Ectodermal cell (in vitro differentiated cells): ENCODE measurements around the gene TUBGCP6.
"Not testable (repeated sequence)": the region's sequence is repeated elsewhere in the genome, so short reads cannot be mapped to it uniquely, and the experiment has no call there.

Experiments used
- H3K27ac ChIP-seq: 2 replicates; pipeline ENCODE4 v1.7.0; 2013; ENCODE audit warnings: mild to moderate bottlenecking, low read depth, low read length; ENCODE audit not compliant: insufficient read depth, poor library complexity, severe bottlenecking
- H3K27me3 ChIP-seq: 2 replicates; pipeline ENCODE4 v1.7.0; 2013; ENCODE audit warnings: mild to moderate bottlenecking, low read length; ENCODE audit not compliant: insufficient read depth, control insufficient read depth, poor library complexity, severe bottlenecking
- H3K36me3 ChIP-seq: one replicate; pipeline ENCODE4 v1.7.0; 2013; ENCODE audit warnings: low read length; ENCODE audit not compliant: control insufficient read depth, insufficient read depth
- H3K4me1 ChIP-seq: one replicate; pipeline ENCODE4 v1.7.0; 2013; ENCODE audit warnings: low read length; ENCODE audit not compliant: control insufficient read depth, insufficient read depth
- H3K4me3 ChIP-seq: 2 replicates; pipeline ENCODE4 v1.7.0; 2013; ENCODE audit warnings: low read depth, low read length, control low read depth; ENCODE audit not compliant: insufficient read depth
- H3K9me3 ChIP-seq: 2 replicates; pipeline ENCODE4 v1.7.0; 2013; ENCODE audit warnings: mild to moderate bottlenecking, low read length, moderate library complexity; ENCODE audit not compliant: control insufficient read depth
- WGBS, 2 experiments: methylation state at CpG; one replicate each; pipeline ENCODE4 v1.1.7; 2013; ENCODE audit warnings: missing lambda C conversion rate in 2 of 2; 5-methylcytosine and 5-hydroxymethylcytosine counted together

The TUBGCP6 gene

DNA sequence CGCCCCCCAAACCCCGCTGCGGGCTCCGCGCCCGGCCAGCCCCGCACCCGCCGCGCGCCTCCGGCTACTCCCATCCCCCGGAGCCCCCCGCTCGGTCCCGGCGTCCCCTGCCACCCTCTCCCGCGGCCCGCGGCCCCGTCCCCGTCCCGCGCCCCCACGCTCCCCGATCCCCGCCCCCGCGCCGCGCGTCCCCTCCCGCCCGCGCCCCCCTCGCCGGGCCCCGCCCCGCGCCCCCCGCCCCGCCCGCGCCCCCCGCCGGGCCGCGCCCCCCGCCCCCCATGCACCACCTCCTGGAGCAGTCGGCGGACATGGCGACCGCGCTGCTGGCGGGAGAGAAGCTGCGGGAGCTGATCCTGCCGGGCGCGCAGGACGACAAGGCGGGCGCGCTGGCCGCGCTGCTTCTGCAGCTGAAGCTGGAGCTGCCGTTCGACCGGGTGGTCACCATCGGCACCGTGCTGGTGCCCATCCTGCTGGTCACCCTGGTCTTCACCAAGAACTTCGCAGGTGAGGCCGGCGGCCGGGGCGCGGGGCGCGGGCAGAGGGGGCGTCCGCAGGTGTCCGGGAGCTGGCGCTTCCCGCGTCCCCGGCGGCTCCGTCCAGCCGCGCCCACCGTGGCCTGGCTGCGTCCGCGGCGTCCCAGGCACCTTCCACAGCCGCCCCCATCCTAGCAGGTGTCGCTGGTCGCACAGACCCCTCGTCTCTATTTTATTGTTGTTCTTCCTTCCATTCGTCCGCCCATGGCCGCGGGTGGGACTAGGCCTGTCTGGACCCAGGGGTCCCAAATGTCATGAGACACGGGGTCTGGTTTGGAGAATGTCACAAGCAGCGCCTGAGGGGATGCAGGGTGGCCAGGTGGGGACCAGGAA, 74.1 kb downstream of the TUBGCP6 start, which contains the start of gene PANX2:
PANX2 (plus strand) TSS at position 279 of the 866 bp plus-strand sequence; CDS start at position 279, 0 bp downstream.
- no peak within 1 kb of the TSS for H3K27ac ChIP-seq
- H3K4me3 ChIP-seq, result peak within 1 kb of the TSS; percentile 36
- H3K4me1 ChIP-seq, result no peaks in the 10 kb centered on the region
- H3K27me3 ChIP-seq, result peaks cover 51% of the 10 kb centered on the region
- WGBS, 2 experiments, result 4 to 5% methylated on average over 95 to 102 of the region's 105 CpGs
- no peaks in the 10 kb centered on the region for H3K9me3 ChIP-seq
- H3K36me3 ChIP-seq, result no peaks in the 10 kb centered on the region

DNA sequence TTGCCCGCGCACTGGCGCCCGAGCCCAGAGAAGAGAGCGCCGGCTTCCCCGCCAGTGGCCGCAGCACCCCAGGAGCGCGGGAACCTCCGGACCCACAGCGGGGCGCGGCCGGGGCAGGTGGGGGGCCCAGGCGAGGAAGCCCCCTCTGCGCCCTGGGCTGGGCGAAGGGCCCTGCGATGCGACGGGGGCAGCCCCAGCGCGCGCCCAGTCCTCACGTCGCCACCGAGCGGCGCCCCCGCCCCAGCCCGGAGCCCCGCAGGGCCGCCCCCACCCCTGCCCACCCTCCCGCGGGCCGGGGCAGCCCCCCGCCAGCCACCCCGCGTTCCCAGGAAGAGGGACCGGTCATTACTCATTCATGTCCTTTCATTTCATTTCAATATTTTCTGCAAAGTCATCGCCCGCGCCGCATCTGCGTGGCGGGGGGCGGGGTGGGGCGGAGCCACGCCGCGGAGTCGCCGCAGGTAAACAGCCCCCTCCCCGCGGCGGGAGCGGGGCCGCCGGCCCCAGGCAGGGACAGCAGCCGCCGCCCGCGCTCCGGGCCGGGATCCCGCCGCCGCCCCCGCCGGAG, 75.0 kb downstream of the TUBGCP6 start:
- no peaks in the 10 kb centered on the region for H3K36me3 ChIP-seq
- WGBS, 2 experiments, result 1% methylated on average over 65 to 67 of the region's 70 CpGs
- H3K27ac ChIP-seq, result no peak overlapping the region
- peak overlapping the region; percentile 36 for H3K4me3 ChIP-seq
- peaks cover 51% of the 10 kb centered on the region for H3K27me3 ChIP-seq
- no peaks in the 10 kb centered on the region for H3K4me1 ChIP-seq
- no peaks in the 10 kb centered on the region for H3K9me3 ChIP-seq

DNA sequence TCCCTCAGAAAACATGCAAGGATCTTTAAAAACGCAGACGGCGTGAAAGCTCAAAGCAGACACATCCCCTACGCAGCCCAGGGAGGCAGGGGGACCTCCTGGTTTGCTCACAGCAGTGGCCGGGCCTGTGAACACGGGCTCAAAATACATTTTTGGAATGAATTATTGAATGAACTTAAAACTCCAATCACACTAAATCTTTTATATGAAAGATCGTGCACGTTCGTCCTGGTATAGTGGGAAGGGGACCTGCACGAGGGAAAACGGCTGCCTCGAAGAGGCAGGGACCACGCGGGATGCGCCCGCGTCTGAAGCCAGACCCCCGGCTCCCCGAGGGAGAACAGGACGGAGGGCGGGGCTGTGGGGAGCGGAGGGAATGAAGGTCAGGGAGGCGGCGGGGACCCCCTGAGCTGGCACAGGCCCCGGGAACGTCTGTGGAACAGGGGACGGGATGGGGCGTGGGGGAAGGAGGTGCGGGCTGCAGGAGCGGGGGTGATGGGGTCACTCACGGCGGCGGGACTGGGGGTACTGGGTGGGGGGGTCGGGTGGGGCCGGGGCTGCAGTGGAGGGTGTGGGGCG, 75.6 kb downstream of the TUBGCP6 start:
- Histone ChIP-seq H3K27ac (no peak overlapping the region), H3K27me3 (peaks cover 51% of the 10 kb centered on the region), H3K9me3 (no peaks in the 10 kb centered on the region), H3K4me3 (peak overlapping the region; percentile 36), H3K4me1 (no peaks in the 10 kb centered on the region), H3K36me3 (no peaks in the 10 kb centered on the region)
- 14 to 17% methylated on average over 35 to 36 of the region's 36 CpGs for WGBS, 2 experiments

DNA sequence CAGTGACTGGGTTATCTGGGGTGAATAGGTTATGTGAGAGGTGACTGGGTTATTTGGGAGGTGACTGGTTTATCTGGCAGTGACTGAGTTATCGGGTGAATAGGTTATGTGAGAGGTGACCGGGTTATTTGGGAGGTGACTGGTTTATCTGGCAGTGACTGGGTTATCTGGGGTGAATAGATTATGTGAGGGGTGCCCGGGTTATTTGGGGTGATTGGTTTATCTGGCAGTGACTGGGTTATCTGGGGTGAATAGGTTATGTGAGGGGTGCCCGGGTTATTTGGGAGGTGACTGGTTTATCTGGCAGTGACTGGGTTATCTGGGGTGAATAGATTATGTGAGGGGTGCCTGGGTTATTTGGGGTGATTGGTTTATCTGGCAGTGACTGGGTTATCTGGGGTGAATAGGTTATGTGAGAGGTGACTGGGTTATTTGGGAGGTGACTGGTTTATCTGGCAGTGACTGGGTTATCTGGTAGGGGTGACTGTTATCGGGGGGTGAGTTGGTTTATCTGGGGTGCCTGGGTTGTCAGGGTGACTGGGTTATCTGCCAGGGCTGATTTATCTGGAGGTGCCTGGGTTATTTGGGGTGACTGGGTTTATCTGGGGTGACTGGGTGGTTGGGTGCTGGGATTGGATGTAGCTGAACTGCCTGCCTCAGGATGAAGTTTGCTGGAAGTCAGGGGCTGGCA, 76.2 kb downstream of the TUBGCP6 start:
- 90 to 92% methylated on average over 5 of the region's 5 CpGs for WGBS, 2 experiments
- H3K4me3 ChIP-seq, result not testable (repeated sequence)
- H3K27me3 ChIP-seq, result peaks cover 51% of the 10 kb centered on the region

DNA sequence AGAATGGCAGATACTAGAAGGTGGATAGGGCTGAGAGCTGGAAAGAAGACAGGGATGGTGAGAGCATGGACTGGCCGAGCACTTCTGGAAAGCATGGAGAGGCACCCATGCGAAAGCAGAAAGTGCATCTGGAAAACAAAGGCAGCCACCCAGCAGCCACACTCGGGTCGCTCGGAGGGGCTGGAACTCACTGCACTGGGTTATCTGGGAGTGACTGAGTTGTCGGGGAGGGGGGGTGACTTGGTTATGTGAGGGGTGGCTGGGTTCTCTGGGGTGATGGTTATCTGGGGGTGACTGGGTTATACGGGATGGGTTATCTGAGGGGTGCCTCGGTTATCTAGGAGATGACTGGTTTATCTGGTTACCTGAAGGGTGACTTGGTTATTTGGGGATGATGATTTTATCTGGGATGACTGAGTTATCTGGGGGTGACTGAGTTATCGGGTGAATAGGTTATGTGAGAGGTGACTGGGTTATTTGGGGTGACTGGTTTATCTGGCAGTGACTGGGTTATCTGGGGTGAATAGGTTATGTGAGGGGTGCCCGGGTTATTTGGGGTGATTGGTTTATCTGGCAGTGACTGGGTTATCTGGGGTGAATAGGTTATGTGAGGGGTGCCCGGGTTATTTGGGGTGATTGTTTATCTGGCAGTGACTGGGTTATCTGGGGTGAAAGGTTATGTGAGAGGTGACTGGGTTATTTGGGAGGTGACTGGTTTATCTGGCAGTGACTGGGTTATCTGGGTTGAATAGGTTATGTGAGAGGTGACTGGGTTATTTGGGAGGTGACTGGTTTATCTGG, 76.9 kb downstream of the TUBGCP6 start:
- Histone ChIP-seq H3K9me3 (no peaks in the 10 kb centered on the region), H3K27me3 (peaks cover 51% of the 10 kb centered on the region), H3K36me3 (no peaks in the 10 kb centered on the region), H3K4me3 (no peak overlapping the region), H3K4me1 (no peaks in the 10 kb centered on the region), H3K27ac (no peak overlapping the region)
- WGBS, 2 experiments, result 66 to 70% methylated on average over 11 of the region's 11 CpGs

More for the DNA sequence above, 76.2 kb downstream of the TUBGCP6 start:
- not testable (repeated sequence) for H3K4me1 ChIP-seq, H3K27ac ChIP-seq, H3K36me3 ChIP-seq, H3K9me3 ChIP-seq
